ENCODE results near the gene SMARCD2.

The SMARCD2 gene

DNA sequence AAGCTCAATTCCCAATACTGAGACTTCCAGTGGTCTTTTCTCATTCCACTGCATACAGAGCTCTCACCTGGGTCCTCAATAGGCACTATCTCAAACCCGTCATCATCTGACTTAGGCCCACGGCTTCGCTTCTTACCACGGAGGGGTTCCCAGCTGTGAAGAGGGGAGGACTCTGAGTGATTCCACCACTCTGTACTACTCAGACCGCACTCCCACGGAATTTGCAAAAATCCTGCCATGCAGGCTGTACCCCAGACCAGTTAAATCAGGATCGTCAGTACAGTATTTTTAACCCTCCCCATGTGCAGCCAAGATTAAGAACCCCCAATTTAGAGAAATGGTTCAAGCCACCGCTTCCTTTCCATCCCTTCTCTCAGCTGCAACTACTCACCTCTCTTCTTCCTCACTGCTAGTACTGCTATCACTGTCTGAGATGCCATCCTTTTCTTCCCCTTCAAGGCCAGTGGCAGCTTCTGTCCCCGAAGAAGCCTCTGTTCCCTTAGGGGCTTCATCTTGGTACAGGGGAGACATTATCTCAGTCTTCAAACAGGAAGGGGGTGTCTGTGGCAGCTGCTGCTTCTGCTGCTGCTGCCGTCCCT lies 21.4 kb downstream of the SMARCD2 start:
- no peaks in the 10 kb centered on the region for H3K9me3 ChIP-seq (ENCODE audit: control insufficient read depth, low read length)
- H3K36me3 ChIP-seq (ENCODE audit: control insufficient read depth, insufficient read depth, low read length), result peaks cover 98% of the 10 kb centered on the region
- H3K4me3 ChIP-seq (ENCODE audit: extremely low read depth, insufficient read depth, low read length, poor library complexity, severe bottlenecking), result no peak overlapping the region
- H3K4me1 ChIP-seq (ENCODE audit: control insufficient read depth, insufficient read depth, low read length, poor library complexity, severe bottlenecking), result no peaks in the 10 kb centered on the region
- 95 to 96% methylated on average over 10 of the region's 10 CpGs for WGBS, 2 experiments (ENCODE audit: insufficient coverage in 2 of 2)
- no peak overlapping the region for H3K27ac ChIP-seq (ENCODE audit: low read depth, low read length, severe bottlenecking)

DNA sequence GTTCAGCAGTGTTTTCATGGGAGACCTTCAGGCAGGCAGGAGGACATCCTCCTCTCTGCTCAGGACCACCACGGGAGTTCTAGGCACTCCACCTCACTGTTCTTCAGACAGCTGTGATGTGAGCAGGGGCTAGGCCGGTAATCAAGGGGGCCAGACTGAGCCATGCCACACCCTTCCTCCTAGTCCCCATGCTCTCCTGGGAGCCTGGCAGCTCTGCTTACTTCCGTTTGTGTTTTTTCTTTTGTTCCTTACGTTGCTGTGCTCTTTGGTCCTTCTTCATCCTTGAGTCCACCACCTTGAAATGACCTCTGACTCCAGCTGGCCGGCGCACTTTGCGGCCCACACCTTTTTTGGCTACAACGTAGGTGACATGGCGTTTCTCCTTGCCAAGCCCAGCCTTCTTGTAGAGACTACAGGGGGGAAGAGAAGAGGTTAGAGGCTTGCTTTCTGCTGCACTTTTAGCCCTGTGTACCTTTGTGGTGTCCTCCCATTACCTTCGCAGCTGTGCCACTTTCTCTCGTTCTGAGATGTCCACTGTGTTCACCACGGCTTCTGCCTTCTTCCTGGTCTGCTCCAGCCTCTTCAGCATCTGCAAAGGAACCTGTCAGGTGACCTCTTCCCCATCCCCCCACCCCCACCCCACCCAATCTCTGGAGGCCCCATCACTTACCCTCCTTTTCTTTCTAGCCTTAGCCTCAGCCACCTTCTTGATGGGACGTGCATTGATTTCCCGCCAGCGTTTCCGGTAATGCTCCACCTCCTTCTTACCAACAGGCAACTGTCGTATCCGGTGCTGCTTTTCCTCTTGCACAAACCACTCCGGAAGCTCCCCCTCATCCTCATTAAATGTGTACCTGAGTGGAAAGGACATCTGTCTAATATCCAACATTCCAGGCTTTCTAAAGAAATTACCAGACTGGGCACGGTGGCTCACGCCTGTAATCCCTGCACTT lies 22.6 kb downstream of the SMARCD2 start:
- no peak overlapping the region for H3K27ac ChIP-seq (ENCODE audit: low read depth, low read length, severe bottlenecking)
- no peak overlapping the region for H3K4me3 ChIP-seq (ENCODE audit: extremely low read depth, insufficient read depth, low read length, poor library complexity, severe bottlenecking)
- H3K36me3 ChIP-seq (ENCODE audit: control insufficient read depth, insufficient read depth, low read length), result peaks cover 100% of the 10 kb centered on the region
- H3K4me1 ChIP-seq (ENCODE audit: control insufficient read depth, insufficient read depth, low read length, poor library complexity, severe bottlenecking), result no peaks in the 10 kb centered on the region
- no peaks in the 10 kb centered on the region for H3K9me3 ChIP-seq (ENCODE audit: control insufficient read depth, low read length)
- WGBS, 2 experiments (ENCODE audit: insufficient coverage in 2 of 2), result 94 to 95% methylated on average over 21 of the region's 21 CpGs

DNA sequence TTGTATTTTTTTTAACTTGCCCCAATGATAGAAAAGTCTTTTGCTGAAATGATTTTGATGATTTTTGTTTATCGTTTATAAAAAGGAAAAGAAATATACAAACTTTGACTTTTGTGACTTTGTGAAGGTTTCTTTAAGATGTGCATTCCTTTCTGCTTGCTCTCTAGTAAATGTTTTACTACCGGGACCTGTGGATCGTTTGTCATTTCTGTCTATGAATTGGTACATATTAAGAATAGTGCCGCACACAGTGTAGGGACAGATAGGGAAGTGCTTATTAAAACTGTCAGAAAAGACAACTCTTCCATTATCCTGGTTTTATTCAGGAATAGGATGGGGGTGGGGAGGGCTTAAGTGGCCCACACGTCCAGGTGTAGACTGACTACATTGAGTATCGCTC lies 23.4 kb downstream of the SMARCD2 start:
- Histone ChIP-seq H3K4me3 (ENCODE audit: extremely low read depth, insufficient read depth, low read length, poor library complexity, severe bottlenecking) (no peak overlapping the region), H3K9me3 (ENCODE audit: control insufficient read depth, low read length) (no peaks in the 10 kb centered on the region), H3K4me1 (ENCODE audit: control insufficient read depth, insufficient read depth, low read length, poor library complexity, severe bottlenecking) (no peaks in the 10 kb centered on the region), H3K27ac (ENCODE audit: low read depth, low read length, severe bottlenecking) (peak overlapping the region; percentile 36), H3K36me3 (ENCODE audit: control insufficient read depth, insufficient read depth, low read length) (peaks cover 99% of the 10 kb centered on the region)
- WGBS, 2 experiments (ENCODE audit: insufficient coverage in 2 of 2), result 92 to 95% methylated on average over 4 of the region's 6 CpGs

DNA sequence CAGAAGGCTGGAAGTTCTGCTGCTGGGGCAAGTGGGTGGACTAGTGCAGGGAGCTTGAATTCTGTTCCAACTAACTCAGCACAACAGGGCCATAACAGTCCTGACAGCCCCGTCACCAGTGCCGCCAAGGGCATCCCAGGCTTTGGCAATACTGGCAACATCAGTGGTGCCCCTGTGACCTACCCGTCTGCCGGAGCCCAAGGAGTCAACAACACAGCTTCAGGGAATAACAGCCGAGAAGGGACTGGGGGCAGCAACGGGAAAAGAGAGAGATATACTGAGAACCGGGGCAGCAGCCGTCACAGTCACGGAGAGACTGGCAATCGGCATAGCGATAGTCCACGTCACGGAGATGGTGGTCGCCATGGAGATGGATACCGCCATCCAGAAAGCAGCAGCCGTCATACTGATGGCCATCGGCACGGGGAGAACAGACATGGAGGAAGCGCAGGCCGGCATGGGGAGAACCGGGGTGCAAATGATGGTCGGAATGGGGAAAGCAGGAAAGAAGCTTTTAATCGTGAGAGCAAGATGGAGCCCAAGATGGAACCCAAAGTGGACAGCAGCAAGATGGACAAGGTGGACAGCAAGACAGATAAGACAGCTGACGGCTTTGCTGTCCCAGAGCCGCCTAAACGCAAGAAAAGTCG lies 24.6 kb downstream of the SMARCD2 start:
- Histone ChIP-seq H3K36me3 (ENCODE audit: control insufficient read depth, insufficient read depth, low read length) (peaks cover 99% of the 10 kb centered on the region), H3K4me1 (ENCODE audit: control insufficient read depth, insufficient read depth, low read length, poor library complexity, severe bottlenecking) (no peaks in the 10 kb centered on the region), H3K4me3 (ENCODE audit: extremely low read depth, insufficient read depth, low read length, poor library complexity, severe bottlenecking) (no peak overlapping the region), H3K27ac (ENCODE audit: low read depth, low read length, severe bottlenecking) (no peak overlapping the region), H3K9me3 (ENCODE audit: control insufficient read depth, low read length) (no peaks in the 10 kb centered on the region)
- 97 to 98% methylated on average over 27 of the region's 27 CpGs for WGBS, 2 experiments (ENCODE audit: insufficient coverage in 2 of 2)

DNA sequence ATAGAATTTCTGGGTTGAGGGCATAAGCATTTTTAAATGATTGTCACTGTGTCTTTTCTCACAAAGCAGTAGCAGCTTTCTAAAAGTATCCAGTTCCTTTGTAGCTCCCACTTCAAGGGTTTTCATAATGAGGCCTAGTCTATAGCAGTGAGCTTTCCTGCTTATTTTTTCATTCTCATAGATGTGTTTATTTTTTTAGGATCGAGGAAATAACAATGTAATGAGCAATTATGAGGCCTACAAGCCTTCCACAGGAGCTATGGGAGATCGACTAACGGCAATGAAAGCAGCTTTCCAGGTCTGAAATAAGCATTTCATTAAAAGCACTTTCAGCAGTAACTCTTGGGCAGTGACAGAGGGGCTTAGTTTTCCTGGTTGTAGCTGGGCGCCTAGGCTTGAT lies 25.8 kb downstream of the SMARCD2 start:
- 94 to 100% methylated on average over 3 of the region's 4 CpGs for WGBS, 2 experiments (ENCODE audit: insufficient coverage in 2 of 2)
- no peaks in the 10 kb centered on the region for H3K4me1 ChIP-seq (ENCODE audit: control insufficient read depth, insufficient read depth, low read length, poor library complexity, severe bottlenecking)
- peaks cover 98% of the 10 kb centered on the region for H3K36me3 ChIP-seq (ENCODE audit: control insufficient read depth, insufficient read depth, low read length)
- H3K9me3 ChIP-seq (ENCODE audit: control insufficient read depth, low read length), result no peaks in the 10 kb centered on the region
- H3K4me3 ChIP-seq (ENCODE audit: extremely low read depth, insufficient read depth, low read length, poor library complexity, severe bottlenecking), result no peak overlapping the region
- H3K27ac ChIP-seq (ENCODE audit: low read depth, low read length, severe bottlenecking), result no peak overlapping the region

DNA sequence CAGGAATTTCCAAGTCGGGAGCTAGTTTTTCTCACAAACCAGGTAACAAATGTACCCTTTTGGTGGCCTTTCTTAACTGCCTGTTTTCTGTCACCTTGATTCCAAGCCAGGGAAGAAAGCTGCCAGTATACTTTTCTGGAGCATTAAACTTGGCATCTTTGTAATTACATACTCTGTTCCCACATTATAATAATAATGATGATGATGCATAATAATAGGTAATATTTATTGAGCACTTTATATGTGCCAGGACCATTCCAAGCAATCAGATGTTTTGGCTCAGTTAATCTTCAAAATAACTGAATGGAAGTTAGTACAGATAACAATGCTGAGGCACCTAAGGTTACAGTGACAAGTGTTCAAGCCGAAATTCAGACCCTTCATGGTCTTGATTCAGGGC lies 26.4 kb downstream of the SMARCD2 start:
- no peaks in the 10 kb centered on the region for H3K4me1 ChIP-seq (ENCODE audit: control insufficient read depth, insufficient read depth, low read length, poor library complexity, severe bottlenecking)
- WGBS, 2 experiments (ENCODE audit: insufficient coverage in 2 of 2), result 100% methylated on average over 2 of the region's 2 CpGs
- no peak overlapping the region for H3K4me3 ChIP-seq (ENCODE audit: extremely low read depth, insufficient read depth, low read length, poor library complexity, severe bottlenecking)
- H3K9me3 ChIP-seq (ENCODE audit: control insufficient read depth, low read length), result no peaks in the 10 kb centered on the region
- H3K36me3 ChIP-seq (ENCODE audit: control insufficient read depth, insufficient read depth, low read length), result peaks cover 98% of the 10 kb centered on the region
- H3K27ac ChIP-seq (ENCODE audit: low read depth, low read length, severe bottlenecking), result no peak overlapping the region

DNA sequence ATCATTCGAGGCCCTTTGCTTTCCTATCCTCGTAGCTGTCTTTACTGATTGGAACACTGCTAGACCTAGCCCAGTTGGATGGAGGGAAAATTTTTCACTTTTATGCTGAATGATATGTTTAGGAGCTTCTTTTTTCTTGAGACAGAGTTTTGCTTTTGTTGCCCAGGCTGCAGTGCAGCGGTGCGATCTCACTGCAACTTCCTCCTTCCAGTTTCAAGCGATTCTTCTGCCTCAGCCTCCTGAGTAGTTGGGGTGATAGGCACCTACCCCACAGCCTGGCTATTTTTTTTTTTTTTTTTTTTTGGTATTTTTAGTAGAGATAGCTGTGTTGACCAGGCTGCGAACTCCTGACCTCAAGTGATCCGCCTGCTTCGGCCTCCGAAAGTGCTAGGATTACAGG lies 32.5 kb downstream of the SMARCD2 start:
- Histone ChIP-seq H3K4me3 (ENCODE audit: extremely low read depth, insufficient read depth, low read length, poor library complexity, severe bottlenecking) (no peak overlapping the region), H3K27ac (ENCODE audit: low read depth, low read length, severe bottlenecking) (no peak overlapping the region), H3K4me1 (ENCODE audit: control insufficient read depth, insufficient read depth, low read length, poor library complexity, severe bottlenecking) (no peaks in the 10 kb centered on the region), H3K36me3 (ENCODE audit: control insufficient read depth, insufficient read depth, low read length) (peaks cover 95% of the 10 kb centered on the region), H3K9me3 (ENCODE audit: control insufficient read depth, low read length) (no peaks in the 10 kb centered on the region)
- WGBS, 2 experiments (ENCODE audit: insufficient coverage in 2 of 2), result 88 to 100% methylated on average over 1 to 4 of the region's 9 CpGs

DNA sequence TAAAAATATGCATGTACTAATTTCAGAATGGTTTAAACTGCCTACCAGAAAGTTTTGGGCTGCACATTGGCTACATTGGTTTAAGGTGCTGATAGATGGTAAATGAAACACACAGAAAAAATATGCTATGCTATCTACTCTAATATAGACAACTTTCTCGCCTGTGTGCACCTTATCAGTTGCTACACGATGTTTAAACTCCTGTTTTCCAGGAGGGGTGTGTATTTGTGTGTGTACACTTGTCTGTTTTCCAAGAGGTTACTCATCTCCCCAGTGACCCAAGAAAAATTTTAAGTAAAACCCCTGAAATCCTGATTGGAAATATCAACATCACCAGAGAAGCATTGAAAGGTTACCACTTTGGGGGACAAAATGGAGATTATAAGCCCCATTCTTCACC lies 36.9 kb downstream of the SMARCD2 start:
- H3K9me3 ChIP-seq (ENCODE audit: control insufficient read depth, low read length), result no peaks in the 10 kb centered on the region
- no peaks in the 10 kb centered on the region for H3K4me1 ChIP-seq (ENCODE audit: control insufficient read depth, insufficient read depth, low read length, poor library complexity, severe bottlenecking)
- peaks cover 95% of the 10 kb centered on the region for H3K36me3 ChIP-seq (ENCODE audit: control insufficient read depth, insufficient read depth, low read length)
- H3K27ac ChIP-seq (ENCODE audit: low read depth, low read length, severe bottlenecking), result no peak overlapping the region
- no peak overlapping the region for H3K4me3 ChIP-seq (ENCODE audit: extremely low read depth, insufficient read depth, low read length, poor library complexity, severe bottlenecking)
- WGBS, 2 experiments (ENCODE audit: insufficient coverage in 2 of 2), result no CpG with 5 or more reads among the region's 2 CpGs

DNA sequence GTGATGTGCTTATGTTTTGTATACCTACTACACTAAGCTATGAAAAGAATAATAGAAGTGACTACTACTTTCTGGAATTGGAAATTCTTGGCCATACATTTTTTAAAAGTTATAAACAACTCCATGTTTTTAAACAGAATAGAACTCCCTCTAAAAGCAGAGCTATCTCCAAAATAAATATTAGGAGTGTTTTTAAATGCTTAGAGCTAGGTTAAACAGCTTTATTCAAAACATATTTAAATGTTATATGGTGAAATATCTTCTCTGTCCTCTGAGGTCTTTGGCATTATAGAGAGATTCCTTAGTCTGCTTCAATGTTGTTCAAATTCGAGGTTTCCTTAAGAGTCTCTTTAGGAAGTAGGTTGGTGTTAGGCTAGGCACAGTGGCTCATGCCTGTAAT lies 38.2 kb downstream of the SMARCD2 start:
- Histone ChIP-seq H3K4me1 (ENCODE audit: control insufficient read depth, insufficient read depth, low read length, poor library complexity, severe bottlenecking) (no peaks in the 10 kb centered on the region), H3K27ac (ENCODE audit: low read depth, low read length, severe bottlenecking) (no peak overlapping the region), H3K4me3 (ENCODE audit: extremely low read depth, insufficient read depth, low read length, poor library complexity, severe bottlenecking) (no peak overlapping the region), H3K36me3 (ENCODE audit: control insufficient read depth, insufficient read depth, low read length) (peaks cover 95% of the 10 kb centered on the region), H3K9me3 (ENCODE audit: control insufficient read depth, low read length) (no peaks in the 10 kb centered on the region)
- WGBS, 2 experiments (ENCODE audit: insufficient coverage in 2 of 2), result 93 to 100% methylated on average over 1 of the region's 1 CpG

DNA sequence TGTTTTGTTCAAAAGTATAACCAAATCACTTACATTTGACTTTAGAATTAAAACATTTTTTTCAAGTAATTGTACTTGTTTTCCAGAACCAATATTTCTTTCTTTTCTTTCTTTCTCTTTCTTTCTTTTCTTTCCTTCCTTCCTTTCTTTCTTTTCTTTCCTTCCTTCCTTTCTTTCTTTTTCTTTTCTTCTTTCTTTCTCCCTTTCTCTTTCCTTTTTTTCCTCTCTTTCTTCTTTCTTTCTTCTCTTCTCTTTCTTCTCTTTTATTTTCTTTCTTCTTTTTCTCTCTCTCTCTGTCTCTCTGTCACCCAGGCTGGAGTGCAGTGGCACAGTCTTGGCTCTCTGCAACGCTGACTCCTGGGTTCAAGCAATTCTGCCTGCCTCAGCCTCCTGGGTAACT lies 41.7 kb downstream of the SMARCD2 start:
- Histone ChIP-seq H3K27ac (ENCODE audit: low read depth, low read length, severe bottlenecking) (no peak overlapping the region), H3K9me3 (ENCODE audit: control insufficient read depth, low read length) (no peaks in the 10 kb centered on the region), H3K36me3 (ENCODE audit: control insufficient read depth, insufficient read depth, low read length) (peaks cover 97% of the 10 kb centered on the region), H3K4me3 (ENCODE audit: extremely low read depth, insufficient read depth, low read length, poor library complexity, severe bottlenecking) (no peak overlapping the region), H3K4me1 (ENCODE audit: control insufficient read depth, insufficient read depth, low read length, poor library complexity, severe bottlenecking) (no peaks in the 10 kb centered on the region)
- 100% methylated on average over 1 of the region's 1 CpG for WGBS, 2 experiments (ENCODE audit: insufficient coverage in 2 of 2)
